ENCODE results near the gene KDM5C. TPM values are rescaled to one million over a fixed set of nuclear protein-coding genes. Genes with fewer than 3 reads are reported as not detected.

The KDM5C gene
- 142 and 170 TPM in 2 replicates for total RNA-seq

DNA sequence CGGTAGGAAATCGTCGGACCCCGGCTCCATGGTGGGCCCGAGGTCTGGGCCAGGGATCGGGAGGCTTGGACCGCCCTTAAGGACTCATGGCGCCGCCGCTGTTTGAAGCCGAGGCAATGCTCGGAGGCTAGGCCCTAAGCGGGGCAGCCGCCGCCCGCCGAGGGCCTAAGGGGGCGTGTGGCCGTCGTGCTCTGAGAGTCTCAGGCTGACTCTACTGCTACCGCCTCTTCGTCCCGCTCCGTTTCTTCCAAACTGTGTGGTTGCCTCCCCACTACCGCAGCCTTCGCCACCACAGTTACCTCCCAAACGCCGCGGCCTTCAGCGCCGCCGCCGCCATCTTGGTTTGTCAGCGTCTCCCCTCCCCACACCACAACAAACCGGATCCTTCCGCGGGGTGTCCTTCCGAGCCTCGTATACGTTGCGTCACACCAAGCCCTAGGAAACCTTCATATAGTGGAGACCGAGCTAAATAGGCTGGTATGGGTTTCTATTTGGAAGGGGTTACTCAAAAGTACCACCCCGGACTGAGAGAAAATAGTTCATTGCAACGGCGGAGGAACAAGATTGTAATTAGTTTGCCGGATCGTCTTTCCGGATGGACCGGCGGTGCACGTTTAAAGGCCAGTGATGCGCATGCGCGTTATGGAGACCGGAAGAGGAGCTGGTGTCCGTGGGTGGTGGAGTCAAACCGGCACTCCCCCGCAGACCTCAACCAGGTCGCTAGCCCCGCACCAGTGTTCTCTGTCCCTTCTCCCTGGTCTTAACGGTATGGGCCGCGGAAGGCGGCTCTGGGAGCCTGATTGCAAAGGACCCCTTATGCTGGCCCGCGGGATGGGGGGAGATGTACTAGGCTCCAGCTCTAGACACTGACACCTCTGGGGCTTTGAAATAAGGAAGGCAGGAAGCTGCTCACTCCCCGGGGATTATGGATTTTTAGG is at the start of gene KDM5C:
KDM5C (minus strand) TSS at position 348 of the 938 bp plus-strand sequence; CDS start at position 30, 318 bp downstream.

Small RNA genes lying within 50 kb of the gene (small RNA-seq; reads per million reads assigned to genes)
- not detected for gene AL139396.1
- not detected for gene MIR6894
- gene MIR6895: not detected

Other genes with a start within 250 kb of the KDM5C start
- gene GPR173, start 176.4 kb downstream of the KDM5C start, total RNA-seq: 3.5 and 4.4 TPM in 2 replicates
- 9.6 and 10.7 TPM in 2 replicates for gene TSPYL2, start 142.8 kb downstream of the KDM5C start, total RNA-seq
- gene KANTR, start 131.1 kb downstream of the KDM5C start, total RNA-seq: 7.2 and 8.9 TPM in 2 replicates
- 24.0 and 28.2 TPM in 2 replicates for gene IQSEC2, start 56.4 kb upstream of the KDM5C start, total RNA-seq
- gene SMC1A, start 197.4 kb upstream of the KDM5C start, total RNA-seq: 17.7 and 20.0 TPM in 2 replicates
- gene RIBC1, start 197.7 kb upstream of the KDM5C start, total RNA-seq: 0.65 and 0.73 TPM in 2 replicates
- 32.4 and 40.1 TPM in 2 replicates for gene HSD17B10, start 209.2 kb upstream of the KDM5C start, total RNA-seq

All from hair follicle dermal papilla cell (primary cell).